ENCODE measurements around the gene CAMKK2.

DNA sequence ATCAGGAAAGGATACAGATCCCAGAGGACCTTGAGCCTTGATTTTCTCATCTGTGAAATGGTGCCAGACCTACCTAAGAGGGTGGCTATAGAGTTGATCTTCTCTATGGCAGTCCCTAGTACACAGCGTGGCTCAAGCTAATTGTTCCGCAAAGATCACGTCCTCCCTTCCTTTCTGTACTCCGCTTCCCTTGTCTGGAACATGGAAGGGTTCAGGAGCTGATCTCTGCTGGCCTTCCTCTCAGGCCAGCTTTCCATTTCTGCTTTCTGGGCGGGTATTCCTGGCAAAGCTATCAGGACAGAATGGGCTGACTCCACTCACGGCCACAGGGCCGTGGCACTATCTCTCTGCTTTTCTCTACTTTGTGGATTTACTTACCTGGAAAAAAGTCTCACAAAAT lies 6.5 kb downstream of the CAMKK2 start:
- TF ChIP-seq, protein P1, sequence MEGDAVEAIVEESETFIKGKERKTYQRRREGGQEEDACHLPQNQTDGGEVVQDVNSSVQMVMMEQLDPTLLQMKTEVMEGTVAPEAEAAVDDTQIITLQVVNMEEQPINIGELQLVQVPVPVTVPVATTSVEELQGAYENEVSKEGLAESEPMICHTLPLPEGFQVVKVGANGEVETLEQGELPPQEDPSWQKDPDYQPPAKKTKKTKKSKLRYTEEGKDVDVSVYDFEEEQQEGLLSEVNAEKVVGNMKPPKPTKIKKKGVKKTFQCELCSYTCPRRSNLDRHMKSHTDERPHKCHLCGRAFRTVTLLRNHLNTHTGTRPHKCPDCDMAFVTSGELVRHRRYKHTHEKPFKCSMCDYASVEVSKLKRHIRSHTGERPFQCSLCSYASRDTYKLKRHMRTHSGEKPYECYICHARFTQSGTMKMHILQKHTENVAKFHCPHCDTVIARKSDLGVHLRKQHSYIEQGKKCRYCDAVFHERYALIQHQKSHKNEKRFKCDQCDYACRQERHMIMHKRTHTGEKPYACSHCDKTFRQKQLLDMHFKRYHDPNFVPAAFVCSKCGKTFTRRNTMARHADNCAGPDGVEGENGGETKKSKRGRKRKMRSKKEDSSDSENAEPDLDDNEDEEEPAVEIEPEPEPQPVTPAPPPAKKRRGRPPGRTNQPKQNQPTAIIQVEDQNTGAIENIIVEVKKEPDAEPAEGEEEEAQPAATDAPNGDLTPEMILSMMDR (conservative IDR thresholded peaks at IDR 0.05 in 1 of 2, IDR thresholded peaks at IDR 0.05 in 1 of 2; ENCODE audit: low read depth in 1 of 2, low read length in 2 of 2): no peak
- TF ChIP-seq EZH2 (IDR thresholded peaks at IDR 0.05; ENCODE audit: low read length, missing control alignments): no peak

All from fibroblast of lung (primary cell).